Endothelial cell (in vitro differentiated cells): ENCODE data around the gene CLMN. TPM values are rescaled to one million over a fixed set of nuclear protein-coding genes. Genes with fewer than 3 reads are reported as not detected.

Experiments
- DNase-seq: peaks from one replicate; pipeline ENCODE4 v3.0.0; 2021; ENCODE audit warnings: low spot score
- H3K27ac Mint-ChIP-seq: one replicate; pipeline ENCODE4 v1.8.0; 2021; ENCODE audit warnings: mixed read lengths, inconsistent platforms; ENCODE audit not compliant: unreplicated experiment
- H3K27me3 Mint-ChIP-seq: one replicate; pipeline ENCODE4 v1.8.0; 2021; ENCODE audit warnings: mild to moderate bottlenecking, moderate library complexity, mixed read lengths, inconsistent platforms; ENCODE audit not compliant: unreplicated experiment
- H3K36me3 Mint-ChIP-seq: one replicate; pipeline ENCODE4 v1.8.0; 2021; ENCODE audit warnings: mild to moderate bottlenecking, low read depth, mixed read lengths, inconsistent platforms; ENCODE audit not compliant: unreplicated experiment
- H3K4me1 Mint-ChIP-seq: one replicate; pipeline ENCODE4 v1.8.0; 2021; ENCODE audit warnings: mild to moderate bottlenecking, mixed read lengths, inconsistent platforms; ENCODE audit not compliant: unreplicated experiment
- H3K4me3 Mint-ChIP-seq: one replicate; pipeline ENCODE4 v1.8.0; 2021; ENCODE audit warnings: mild to moderate bottlenecking, mixed read lengths, inconsistent platforms; ENCODE audit not compliant: unreplicated experiment
- H3K9me3 Mint-ChIP-seq: one replicate; pipeline ENCODE4 v1.8.0; 2021; ENCODE audit warnings: mixed read lengths, inconsistent platforms; ENCODE audit not compliant: unreplicated experiment
- CTCF ChIP-seq: fragments of 200-600 bp; sonication (generic); IDR thresholded peaks from one replicate; pipeline ENCODE4 v1.5.0; 2021; ENCODE audit warnings: antibody characterized with exemption; ENCODE audit not compliant: unreplicated experiment
- total RNA-seq: library from RNA; stranded (reverse); fragmentation: NEBNext Ultra II Directional; extraction: Animal tissue kit (Norgen Biotek cat#: 25700); gene quantifications from one replicate; pipeline ENCODE4 v1.2.1, GENCODE V29; 2021; ENCODE audit not compliant: unreplicated experiment

The CLMN gene
- total RNA-seq, 1 donor from 2014 or later, result 0.46 TPM

- no peak overlapping the region for H3K4me3 Mint-ChIP-seq
- no peaks in the 10 kb centered on the region for H3K36me3 Mint-ChIP-seq
- no peak overlapping the region for H3K27ac Mint-ChIP-seq
- no peaks in the 10 kb centered on the region for H3K9me3 Mint-ChIP-seq
- H3K27me3 Mint-ChIP-seq, result peaks cover 3% of the 10 kb centered on the region
- no peak for TF ChIP-seq CTCF
- H3K4me1 Mint-ChIP-seq, result no peaks in the 10 kb centered on the region
- no peak for DNase-seq
Measured at GRCh38 chr14:95293449-95293848, 26.3 kb downstream of the CLMN start.

GRCh38 chr14:95292660-95293425 is 26.9 kb downstream of the CLMN start:
- Mint-ChIP-seq H3K4me3 (no peak overlapping the region), H3K36me3 (no peaks in the 10 kb centered on the region), H3K4me1 (no peaks in the 10 kb centered on the region), H3K9me3 (no peaks in the 10 kb centered on the region), H3K27ac (no peak overlapping the region), H3K27me3 (peaks cover 3% of the 10 kb centered on the region)
- no peak for TF ChIP-seq CTCF
- no peak for DNase-seq

- Mint-ChIP-seq H3K27ac (no peak overlapping the region), H3K4me3 (no peak overlapping the region)
Measured at GRCh38 chr14:95291859-95292542, 27.7 kb downstream of the CLMN start.

GRCh38 chr14:95290871-95291431 is 28.8 kb downstream of the CLMN start:
- H3K36me3 Mint-ChIP-seq, result no peaks in the 10 kb centered on the region
- no peaks in the 10 kb centered on the region for H3K4me1 Mint-ChIP-seq
- TF ChIP-seq CTCF, result no peak
- H3K9me3 Mint-ChIP-seq, result no peaks in the 10 kb centered on the region
- no peak overlapping the region for H3K4me3 Mint-ChIP-seq
- no peak overlapping the region for H3K27ac Mint-ChIP-seq
- DNase-seq, result no peak
- H3K27me3 Mint-ChIP-seq, result peaks cover 3% of the 10 kb centered on the region

More at GRCh38 chr14:95291859-95292542, 27.7 kb downstream of the CLMN start:
- Mint-ChIP-seq H3K9me3 (no peaks in the 10 kb centered on the region), H3K27me3 (peaks cover 3% of the 10 kb centered on the region), H3K36me3 (no peaks in the 10 kb centered on the region), H3K4me1 (no peaks in the 10 kb centered on the region)
- TF ChIP-seq CTCF, result no peak
- DNase-seq, result no peak

- DNase-seq, result no peak
- H3K4me3 Mint-ChIP-seq, result no peak overlapping the region
- H3K9me3 Mint-ChIP-seq, result no peaks in the 10 kb centered on the region
- TF ChIP-seq CTCF, result no peak
- H3K4me1 Mint-ChIP-seq, result no peaks in the 10 kb centered on the region
- H3K36me3 Mint-ChIP-seq, result no peaks in the 10 kb centered on the region
- no peaks in the 10 kb centered on the region for H3K27me3 Mint-ChIP-seq
- H3K27ac Mint-ChIP-seq, result no peak overlapping the region
Measured at GRCh38 chr14:95290021-95290420, 29.7 kb downstream of the CLMN start.
